IPS-11a (cell line): Measurements from ENCODE around the gene MPZL1.

ENCODE experiments used
- H3K4me3 ChIP-seq: one replicate; pipeline ENCODE4 v1.5.1; 2013; ENCODE audit warnings: low read depth, low read length, control low read depth

The MPZL1 gene

GRCh38 chr1:167748906-167749305 is 27.1 kb downstream of the MPZL1 start:
- no peak overlapping the region for H3K4me3 ChIP-seq

GRCh38 chr1:167749741-167750140 is 28.0 kb downstream of the MPZL1 start:
- H3K4me3 ChIP-seq, result no peak overlapping the region

- no peak overlapping the region for H3K4me3 ChIP-seq
These were observed 28.9 kb downstream of the MPZL1 start for GRCh38 chr1:167750641-167751040.

GRCh38 chr1:167751676-167752075 is 29.9 kb downstream of the MPZL1 start:
- no peak overlapping the region for H3K4me3 ChIP-seq

GRCh38 chr1:167752219-167752985 is 30.6 kb downstream of the MPZL1 start:
- no peak overlapping the region for H3K4me3 ChIP-seq

- no peak overlapping the region for H3K4me3 ChIP-seq
These were observed 33.9 kb downstream of the MPZL1 start for GRCh38 chr1:167755654-167756053.

- no peak overlapping the region for H3K4me3 ChIP-seq
These were observed 35.1 kb downstream of the MPZL1 start for GRCh38 chr1:167756730-167757405.

- no peak overlapping the region for H3K4me3 ChIP-seq
These were observed 35.9 kb downstream of the MPZL1 start for GRCh38 chr1:167757433-167758309.

- no peak overlapping the region for H3K4me3 ChIP-seq
These were observed 39.6 kb downstream of the MPZL1 start for GRCh38 chr1:167761400-167761799.

GRCh38 chr1:167762061-167762746 is 40.4 kb downstream of the MPZL1 start:
- H3K4me3 ChIP-seq, result no peak overlapping the region

GRCh38 chr1:167763525-167764220 is 41.9 kb downstream of the MPZL1 start:
- H3K4me3 ChIP-seq, result no peak overlapping the region

- no peak overlapping the region for H3K4me3 ChIP-seq
These were observed 42.9 kb downstream of the MPZL1 start for GRCh38 chr1:167764458-167765330.

GRCh38 chr1:167765496-167765895 is 43.7 kb downstream of the MPZL1 start:
- H3K4me3 ChIP-seq, result no peak overlapping the region

GRCh38 chr1:167766538-167766937 is 44.8 kb downstream of the MPZL1 start:
- no peak overlapping the region for H3K4me3 ChIP-seq

- H3K4me3 ChIP-seq, result no peak overlapping the region
These were observed 46.0 kb downstream of the MPZL1 start for GRCh38 chr1:167767761-167768160.

- no peak overlapping the region for H3K4me3 ChIP-seq
These were observed 48.3 kb downstream of the MPZL1 start for GRCh38 chr1:167770127-167770526.

GRCh38 chr1:167772436-167772835 is 50.7 kb downstream of the MPZL1 start:
- no peak overlapping the region for H3K4me3 ChIP-seq

GRCh38 chr1:167773516-167773915 is 51.7 kb downstream of the MPZL1 start:
- no peak overlapping the region for H3K4me3 ChIP-seq

GRCh38 chr1:167774710-167775109 is 52.9 kb downstream of the MPZL1 start:
- H3K4me3 ChIP-seq, result no peak overlapping the region
